HK-2 (cell line): ENCODE data around the gene CHKA.

ENCODE experiments used
- DNase-seq: peaks from one replicate; pipeline ENCODE4 v3.0.0-alpha.2; 2018; ENCODE audit not compliant: unreplicated experiment

CHKA gene

DNA sequence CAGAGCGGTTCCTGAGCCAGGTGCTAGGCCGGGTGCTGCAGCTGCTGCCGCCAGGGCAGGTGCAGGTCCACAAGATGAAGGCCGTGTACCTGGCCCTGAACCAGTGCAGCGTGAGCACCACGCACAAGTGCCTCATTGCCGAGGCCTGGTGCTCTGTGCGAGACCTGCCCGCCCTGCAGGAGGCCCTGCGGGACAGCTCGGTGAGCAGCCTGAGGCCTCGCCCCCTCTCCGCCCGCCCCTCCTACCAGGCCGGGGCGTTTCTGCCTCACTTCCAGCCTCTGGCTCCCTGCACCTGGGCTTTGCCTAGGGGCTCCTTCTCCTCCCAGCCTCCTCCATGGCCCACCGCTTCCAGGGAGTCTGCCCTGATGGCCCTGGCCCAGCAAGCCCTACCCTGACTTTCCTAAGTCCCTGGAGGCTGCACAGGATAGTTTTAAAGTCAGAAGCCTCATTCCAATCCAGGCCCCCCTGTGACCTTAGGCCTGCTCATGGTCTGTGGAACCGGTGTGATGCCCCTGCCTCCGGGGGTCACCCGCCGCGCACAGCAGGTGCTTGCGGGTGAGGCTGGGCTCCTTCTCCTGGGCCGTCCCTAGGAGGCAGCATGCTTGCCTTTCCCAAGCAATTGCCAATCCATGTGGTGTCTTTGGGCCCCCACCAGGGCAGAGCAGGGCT is 76.9 kb downstream of the CHKA start:
- no peak for DNase-seq

DNA sequence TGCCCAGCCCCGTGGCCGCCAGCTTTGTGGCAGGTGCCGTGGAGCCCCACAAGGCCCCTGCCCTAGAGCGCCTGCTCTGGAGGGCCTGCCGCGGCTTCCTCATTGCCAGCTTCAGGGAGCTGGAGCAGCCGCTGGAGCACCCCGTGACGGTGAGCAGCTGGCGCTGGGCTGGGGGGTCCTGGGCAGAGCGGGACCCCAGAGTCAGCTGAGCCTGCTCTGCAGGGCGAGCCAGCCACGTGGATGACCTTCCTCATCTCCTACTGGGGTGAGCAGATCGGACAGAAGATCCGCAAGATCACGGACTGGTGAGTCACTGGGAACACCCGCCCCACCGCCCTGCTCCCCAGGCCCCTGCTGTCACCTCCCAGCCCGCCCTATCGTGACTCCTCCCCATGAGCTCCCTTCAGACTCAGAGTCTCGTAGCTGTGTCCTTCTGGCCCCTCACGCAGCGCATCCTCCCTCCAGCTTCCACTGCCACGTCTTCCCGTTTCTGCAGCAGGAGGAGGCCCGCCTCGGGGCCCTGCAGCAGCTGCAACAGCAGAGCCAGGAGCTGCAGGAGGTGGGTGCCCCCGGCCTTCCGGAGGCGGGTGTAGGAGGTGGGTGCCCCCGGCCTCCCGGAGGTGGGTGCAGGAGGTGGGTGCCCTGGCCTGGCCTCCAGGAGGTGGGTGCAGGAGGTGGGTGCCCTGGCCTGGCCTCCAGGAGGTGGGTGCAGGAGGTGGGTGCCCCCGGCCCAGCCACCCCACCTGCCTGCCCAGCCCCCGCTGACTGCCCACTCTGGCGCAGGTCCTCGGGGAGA is 77.6 kb downstream of the CHKA start:
- DNase-seq = no peak

DNA sequence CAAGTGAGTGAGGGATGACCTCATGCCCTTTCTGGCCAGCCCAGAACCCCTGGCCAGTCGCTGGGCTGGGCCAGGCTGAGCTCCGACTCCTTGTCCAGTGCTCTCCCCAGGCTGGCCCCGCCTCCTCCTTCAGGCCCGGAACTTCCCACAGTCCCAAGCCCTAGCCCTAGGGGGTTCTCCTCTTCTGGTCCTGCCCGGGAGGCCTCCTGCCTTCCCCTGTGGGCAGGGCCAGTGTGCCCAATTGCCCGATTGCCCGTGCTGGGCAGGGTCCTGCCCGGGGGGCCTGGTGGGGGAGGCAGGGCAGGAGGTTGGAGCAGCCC is 78.2 kb downstream of the CHKA start:
- no peak for DNase-seq

DNA sequence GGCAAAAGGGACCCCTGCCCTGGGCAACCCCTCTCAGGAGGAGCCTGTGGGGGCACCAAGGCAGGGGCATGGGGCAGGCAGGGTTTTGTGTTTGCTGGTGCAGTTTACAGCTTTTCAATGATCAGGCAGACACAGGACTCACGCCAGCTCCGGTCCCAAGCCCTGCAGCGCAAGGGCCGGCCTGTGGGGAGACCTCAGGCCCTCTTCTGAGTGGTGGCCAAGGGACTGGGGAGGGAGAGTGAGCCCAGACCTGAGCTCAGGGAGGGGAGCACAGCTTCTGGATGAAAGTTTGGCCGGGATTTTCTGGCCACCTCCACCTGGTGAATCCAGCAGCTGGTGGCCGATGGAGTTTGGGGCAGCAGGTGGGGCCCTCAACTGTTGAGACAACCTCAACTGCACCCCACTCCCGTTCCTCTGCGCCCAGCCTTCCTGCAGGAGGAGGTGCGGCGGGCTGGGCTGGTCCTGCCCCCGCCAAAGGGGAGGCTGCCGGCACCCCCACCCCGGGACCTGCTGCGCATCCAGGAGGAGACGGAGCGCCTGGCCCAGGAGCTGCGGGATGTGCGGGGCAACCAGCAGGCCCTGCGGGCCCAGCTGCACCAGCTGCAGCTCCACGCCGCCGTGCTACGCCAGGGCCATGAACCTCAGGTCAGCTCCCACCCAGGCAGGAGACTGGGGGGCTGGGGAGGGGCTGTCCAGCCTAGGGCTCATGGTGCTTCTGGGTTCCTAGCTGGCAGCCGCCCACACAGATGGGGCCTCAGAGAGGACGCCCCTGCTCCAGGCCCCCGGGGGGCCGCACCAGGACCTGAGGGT is 78.8 kb downstream of the CHKA start:
- DNase-seq = no peak

DNA sequence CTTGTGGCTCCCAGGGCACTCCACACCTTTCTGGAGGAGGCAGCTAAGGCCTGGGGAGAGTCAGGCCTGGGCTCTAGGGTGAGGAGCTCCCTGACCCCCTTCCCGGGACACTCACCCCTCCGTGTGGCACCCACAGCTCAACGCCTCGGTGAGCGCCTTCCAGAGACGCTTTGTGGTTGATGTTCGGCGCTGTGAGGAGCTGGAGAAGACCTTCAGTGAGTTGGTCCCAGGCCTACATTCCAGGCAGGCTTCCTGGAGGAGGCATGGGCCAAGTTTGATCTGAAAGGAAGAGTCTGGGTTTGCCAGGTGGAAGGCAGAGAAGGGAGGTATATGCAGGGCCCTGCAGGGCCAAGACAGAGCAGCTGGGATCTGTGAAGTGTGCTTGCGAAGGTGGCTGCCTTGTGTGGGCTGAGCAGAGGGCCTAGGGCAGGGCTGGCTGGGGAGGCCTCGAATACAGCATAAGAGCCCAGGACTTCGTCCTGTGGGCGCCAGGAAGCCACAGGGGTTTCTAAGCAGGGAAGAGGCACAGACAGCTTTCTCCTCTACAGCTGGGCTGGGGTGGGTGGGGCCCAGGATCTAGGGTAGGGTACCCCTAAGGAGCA is 79.5 kb downstream of the CHKA start:
- DNase-seq = no peak

DNA sequence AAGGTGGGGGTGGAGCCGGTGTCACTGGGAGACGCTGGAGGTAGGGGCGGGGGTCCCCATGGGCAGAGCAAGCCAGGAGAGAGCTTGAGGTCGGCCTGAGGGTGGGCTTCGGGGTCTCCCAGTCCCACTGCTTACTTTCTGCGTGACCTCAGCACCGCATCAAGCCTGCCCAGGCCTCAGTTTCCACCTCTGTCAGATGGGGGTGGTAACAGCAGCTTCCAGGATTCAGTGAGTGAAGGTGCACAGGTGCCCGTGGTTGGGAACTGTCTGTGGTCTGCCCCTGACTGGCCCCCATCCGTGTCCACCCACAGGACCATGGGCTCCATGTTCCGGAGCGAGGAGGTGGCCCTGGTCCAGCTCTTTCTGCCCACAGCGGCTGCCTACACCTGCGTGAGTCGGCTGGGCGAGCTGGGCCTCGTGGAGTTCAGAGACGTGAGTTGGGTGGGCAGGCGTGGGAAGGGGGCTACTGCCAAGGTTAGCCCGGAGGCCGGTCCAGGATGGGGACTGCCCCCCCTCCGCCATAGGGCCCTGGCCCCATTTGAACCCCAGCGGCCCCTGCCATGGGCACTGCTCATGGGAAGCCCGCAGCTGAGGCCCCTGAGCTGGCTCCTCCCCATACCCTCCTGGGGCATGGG is 80.1 kb downstream of the CHKA start:
- DNase-seq = no peak

DNA sequence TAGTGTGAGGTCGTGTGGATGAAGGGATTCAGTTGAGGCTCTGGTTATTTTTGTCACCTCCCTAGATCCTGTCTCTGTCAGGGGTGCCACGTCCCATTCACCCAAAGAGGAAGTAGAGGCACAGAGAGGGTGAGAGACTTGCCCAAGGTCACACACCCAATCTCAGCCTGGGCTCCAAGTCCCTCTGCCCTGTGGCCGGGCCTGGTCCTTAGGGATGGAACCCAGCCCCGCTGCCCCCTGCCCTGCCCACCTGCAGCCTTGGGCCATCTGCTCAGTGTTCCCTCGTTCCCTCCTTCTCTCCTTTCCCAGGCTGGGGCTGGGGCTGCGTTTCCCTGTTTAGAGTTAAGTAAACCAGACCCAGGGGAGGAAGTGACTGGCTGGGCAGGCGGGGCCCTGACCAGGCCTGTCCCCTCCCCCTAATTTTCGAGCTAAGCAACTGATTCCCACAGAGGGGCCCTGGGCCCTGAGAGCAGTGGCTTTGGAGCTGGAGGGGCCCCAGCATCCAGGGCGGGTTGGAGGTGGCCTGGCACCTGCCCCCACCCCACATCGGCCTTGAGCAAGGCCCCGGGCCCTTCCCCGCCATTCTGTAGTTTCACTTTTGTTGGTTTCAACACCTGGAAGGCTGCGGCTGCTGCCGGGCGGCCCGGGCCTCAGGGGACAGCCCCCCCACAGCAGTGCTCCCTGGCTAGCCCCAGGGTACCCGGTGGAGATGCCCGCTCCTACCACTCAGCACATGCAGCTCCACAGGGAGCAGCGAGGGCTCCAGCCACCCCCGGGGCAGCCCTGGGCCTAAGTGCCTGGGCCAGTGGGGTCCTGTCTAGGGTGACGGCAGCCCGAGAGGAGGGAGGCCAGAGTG is 80.9 kb downstream of the CHKA start:
- no peak for DNase-seq

DNA sequence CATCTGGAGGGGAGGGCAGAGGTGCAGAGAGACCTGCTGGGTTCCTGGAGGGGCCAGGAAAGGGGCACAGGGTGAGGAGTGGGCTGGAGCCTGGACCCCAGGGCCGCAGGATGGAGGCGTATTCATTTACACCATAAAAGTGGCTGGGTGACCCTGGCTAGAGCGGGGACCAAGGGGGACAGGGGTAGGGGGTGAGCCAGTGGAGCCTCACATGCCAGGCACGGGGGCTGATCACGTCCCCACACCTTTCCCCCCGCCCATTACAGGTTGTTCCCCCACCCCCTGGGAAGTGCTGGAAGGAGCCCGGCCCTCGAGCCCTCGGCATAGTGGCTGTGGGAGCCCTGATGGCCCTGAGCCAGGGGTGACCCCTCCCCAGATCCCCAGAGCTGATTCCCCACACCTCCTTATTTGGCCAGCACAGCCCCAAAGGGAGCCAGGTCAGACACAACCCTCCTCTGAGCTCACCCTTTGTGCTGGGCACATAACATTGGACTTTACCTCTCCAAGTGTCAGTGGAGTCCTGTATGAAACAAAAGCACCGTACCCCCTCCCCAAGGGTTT is 81.6 kb downstream of the CHKA start:
- DNase-seq = no peak

DNA sequence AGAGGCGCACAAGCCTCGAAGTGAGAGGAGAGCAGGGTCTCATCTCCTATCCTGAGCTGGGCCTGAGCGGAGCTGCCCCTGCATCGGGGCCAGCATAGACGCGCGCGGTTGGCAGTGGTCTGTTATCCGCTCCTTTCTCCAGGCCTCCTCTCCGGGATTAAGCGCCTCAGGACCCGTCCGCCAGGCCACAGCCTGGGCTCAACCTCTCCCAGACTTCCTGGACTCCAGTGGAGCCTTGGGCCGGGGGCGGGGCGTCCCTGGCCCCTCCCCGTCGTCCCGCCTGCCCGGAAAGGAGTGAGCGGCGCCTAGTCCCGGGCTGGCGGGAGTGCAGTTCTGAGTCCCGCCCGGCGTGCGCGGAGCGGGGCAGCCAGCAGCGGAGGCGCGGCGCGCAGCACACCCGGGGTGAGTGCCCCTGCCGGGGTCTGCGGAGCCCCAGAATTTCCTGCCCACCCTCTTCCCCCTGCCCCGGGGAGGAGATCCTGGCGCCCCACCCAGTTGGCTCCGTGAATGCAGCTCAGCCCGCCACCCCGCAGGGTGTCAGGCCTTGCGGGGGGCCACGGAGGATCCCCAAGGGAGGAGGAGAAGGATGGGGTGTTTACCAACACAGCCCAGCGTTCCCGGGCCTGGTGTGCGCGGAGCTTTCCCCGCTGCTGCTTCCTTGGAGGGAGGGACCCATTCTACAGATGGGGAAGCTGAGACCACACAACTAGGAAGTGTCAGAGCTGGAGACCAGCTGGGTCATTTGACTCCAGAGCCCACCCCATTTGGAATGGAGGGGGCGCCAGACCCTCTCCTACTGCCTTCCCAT is 82.3 kb downstream of the CHKA start, which contains the start of gene TCIRG1:
TSS of gene TCIRG1 (plus strand) at position 308 of the 808 bp plus-strand sequence. CDS start 2,247 bp downstream, outside the sequence.
- peak; percentile 79 for DNase-seq

DNA sequence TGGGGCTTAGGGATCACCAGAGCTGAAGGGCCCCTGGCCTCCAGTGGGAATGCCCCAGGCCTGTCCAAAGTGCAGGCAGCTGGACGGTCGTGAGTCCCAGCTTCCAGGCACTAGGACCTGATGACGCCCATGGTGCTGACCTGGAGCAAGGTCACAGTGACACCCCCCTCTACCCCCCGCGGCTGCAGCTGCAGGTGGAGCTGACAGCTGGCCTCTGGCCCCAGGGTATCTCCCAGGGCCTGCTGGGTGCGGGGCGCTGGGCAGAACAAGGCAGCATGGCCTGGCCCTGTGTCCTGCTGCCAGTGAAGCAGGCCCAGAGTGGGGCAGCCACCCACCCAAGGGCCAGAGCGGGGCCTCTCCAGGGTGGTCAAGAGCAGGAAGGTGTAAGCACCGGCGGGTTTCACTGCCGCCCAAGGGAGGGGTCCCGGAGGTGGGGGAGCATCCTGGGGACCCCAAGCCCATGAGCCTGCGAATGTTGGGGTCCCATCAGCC is 82.9 kb downstream of the CHKA start:
- DNase-seq = no peak

DNA sequence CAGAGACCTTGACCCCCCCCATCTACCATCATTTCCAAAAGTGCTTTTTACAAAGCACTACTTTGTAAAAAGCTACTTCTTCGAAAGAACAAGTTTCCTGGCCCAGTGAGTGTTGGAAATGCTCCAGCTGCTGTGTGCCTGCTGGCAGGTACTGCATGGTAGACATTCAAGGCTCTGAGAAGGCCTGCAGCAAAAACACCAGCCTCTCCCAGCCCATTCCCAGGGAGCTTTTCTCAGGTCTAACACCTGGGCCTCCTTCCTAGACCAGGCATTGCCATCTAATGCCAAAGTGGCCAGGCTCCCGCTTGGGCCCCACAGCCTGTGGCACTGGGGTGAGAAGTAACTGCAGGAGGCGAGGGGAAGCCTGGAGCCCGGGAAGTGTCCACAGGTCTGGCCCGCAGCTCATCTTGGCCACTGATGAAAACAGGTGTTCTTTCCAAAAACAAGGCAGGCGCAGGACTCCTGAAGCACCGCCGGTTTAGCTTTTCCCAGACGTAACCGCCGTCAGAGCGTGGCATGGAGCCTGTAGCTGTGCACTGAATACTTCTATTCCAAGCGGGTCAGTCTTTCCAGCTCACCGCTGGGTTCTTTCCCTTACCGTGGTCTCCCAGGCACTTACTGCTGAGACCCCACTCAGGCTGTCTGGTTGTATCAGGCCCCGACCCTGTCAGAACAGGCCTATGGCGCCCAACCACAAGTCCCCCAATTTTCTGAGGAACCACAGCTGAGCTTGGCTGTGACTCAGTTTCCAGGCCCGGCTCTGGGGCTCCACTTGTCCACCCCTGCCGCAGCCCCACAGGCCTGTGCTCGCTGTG is 83.6 kb downstream of the CHKA start:
- no peak for DNase-seq

DNA sequence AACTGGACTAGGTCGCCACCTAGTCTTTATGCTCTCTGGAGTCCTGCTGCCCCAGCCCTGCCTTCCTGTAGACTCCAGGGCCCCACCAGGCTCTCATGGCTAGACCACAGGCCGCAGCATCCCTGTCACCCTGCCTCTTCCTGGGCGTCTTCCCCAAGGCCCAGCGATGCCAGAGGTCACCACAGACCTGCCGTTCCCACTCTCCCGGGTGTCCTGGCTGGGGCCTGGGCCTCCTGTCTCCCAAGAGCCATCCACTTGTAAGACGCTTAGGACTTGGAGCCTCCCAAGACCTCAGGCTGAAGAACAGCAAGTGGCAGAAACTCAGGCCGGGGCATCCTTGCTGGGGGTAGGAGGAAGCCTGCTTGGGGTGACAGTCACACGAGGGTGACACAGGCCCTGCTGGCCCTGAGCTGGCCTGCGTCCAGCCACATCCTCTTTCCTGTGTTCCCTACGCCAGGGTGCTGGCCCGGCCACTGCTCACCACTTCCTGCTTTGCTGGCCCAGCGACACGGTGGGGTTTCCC is 84.4 kb downstream of the CHKA start:
- DNase-seq = no peak

DNA sequence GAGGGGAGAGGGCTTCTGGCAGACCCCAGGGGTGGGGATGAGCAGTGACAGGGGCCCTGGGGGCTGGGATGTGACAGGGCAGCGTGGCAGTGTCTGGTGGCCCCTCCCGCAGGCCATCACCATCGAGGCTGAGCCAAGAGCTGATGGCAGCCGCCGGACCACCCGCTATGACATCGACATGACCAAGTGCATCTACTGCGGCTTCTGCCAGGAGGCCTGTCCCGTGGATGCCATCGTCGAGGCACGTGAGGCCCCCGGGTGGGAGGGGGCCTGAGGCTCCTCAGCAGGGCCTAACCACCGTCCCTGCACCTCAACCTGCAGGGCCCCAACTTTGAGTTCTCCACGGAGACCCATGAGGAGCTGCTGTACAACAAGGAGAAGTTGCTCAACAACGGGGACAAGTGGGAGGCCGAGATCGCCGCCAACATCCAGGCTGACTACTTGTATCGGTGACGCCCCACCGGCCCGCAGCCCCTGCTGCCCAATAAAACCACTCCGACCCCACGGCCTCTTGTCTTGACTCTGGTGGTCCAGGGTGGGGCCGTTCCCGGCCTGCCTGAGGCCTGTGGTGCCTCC is 85.0 kb downstream of the CHKA start:
- DNase-seq = no peak

DNA sequence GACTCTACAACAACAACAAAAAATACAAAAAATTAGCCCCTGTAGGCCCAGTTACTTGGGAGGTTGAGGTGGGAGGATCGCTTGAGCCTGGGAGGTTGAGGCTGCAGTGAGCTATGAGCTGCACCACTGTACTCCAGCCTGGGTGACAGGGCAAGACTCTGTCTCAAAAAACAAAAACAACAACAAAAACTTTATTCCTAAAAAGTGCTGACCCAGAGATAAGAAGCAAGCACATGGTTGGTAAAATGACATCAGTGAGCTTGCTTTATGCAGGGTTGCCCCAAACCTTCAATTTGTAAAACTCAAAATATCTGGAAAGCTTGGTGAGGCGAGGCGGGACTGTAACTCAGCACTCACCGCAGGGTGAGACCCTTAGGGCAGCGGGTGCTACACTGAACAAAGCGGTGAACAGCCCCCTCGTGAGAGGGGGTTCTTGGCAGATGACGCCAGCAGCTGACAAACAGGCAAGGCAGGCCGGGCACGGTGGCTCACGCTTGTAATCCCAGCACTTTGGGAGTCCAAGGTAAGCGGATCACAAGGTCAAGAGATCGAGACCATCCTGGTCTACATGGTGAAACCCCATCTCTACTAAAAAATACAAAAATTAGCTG is 85.8 kb downstream of the CHKA start:
- DNase-seq = no peak

DNA sequence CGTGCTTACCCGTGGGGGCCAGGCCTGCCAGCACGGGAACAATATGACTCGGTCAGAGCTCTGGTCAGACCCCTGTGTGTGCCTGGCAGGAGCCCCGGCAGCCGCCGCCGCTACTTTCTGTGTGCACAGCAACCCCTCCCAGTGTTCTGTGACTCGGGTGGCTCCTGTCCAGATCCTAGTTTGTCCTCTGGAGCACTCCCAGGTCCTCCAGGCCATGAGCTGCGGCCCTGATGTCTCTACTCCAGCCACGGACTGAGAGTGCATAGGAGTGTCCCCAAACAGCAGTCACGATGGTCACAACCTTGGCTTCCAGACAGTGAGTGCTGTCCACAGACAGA is 87.5 kb downstream of the CHKA start:
- DNase-seq = no peak

DNA sequence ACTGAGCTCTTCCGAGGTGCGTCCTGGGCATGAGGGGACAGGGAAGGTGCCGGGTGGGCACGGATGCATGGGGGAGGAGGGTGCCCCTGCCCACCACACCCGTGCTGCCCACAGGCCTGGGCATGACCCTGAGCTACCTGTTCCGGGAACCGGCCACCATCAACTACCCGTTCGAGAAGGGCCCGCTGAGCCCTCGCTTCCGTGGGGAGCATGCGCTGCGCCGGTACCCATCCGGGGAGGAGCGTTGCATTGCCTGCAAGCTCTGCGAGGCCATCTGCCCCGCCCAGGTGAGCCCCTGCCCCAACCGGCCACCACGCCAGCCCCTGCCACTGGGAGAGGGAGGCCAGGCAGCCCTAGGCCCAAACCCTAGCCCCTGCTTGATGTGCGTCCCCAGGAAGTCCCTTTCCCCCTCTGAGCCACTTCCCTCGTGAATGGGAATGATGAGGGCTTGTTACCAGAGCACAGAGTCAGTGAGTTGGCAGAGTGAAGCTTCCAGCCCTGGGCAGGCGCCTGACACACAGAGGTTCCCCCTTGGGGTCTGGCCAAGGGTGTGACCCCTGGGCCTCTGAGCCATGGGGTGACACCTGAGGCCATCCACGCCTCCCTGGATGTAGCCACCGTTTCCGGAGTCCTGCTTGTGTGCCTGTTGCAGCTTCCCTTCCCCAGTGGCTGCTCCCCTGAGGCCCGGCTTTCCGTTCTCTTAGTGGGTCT is 88.0 kb downstream of the CHKA start:
- no peak for DNase-seq

DNA sequence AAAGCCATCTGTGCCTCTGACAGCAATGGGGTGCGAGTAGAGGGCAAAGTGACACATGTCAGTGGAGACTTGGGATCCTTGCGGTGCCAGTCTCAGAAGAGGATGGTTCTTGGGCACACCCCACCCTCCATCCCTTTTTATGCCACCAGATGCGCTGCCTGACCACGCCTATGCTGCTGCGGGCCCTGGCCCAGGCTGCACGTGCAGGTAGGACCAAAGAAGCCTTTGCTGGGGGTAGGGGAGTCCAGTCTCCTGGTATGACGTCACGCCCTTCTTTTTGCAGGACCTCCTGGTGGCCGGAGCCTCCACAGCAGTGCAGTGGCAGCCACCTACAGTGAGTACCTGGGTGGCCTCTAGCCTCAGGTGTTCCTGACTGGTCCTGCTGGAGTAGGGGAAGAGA is 89.2 kb downstream of the CHKA start:
- DNase-seq = no peak
